ENCODE results near the gene RARB.

The RARB gene

GRCh38 chr3:25563601-25564000 is 135.5 kb downstream of the RARB start:
- peak; percentile 11 for DNase-seq (ENCODE audit: low read depth)
- no peak for TF ChIP-seq CTCF (IDR thresholded peaks at IDR 0.05; ENCODE audit: control insufficient read depth, insufficient read depth, low read depth, low read length, missing control alignments)
- no peak overlapping the region for H3K4me3 ChIP-seq (ENCODE audit: control insufficient read depth, low read depth, low read length)

GRCh38 chr3:25564075-25564474 is 136.0 kb downstream of the RARB start:
- DNase-seq (ENCODE audit: low read depth): no peak
- no peak for TF ChIP-seq CTCF (IDR thresholded peaks at IDR 0.05; ENCODE audit: control insufficient read depth, insufficient read depth, low read depth, low read length, missing control alignments)
- H3K4me3 ChIP-seq (ENCODE audit: control insufficient read depth, low read depth, low read length): no peak overlapping the region

- no peak overlapping the region for H3K4me3 ChIP-seq (ENCODE audit: control insufficient read depth, low read depth, low read length)
- TF ChIP-seq CTCF (IDR thresholded peaks at IDR 0.05; ENCODE audit: control insufficient read depth, insufficient read depth, low read depth, low read length, missing control alignments): no peak
- DNase-seq (ENCODE audit: low read depth): no peak
Observed at GRCh38 chr3:25565807-25566206, 137.7 kb downstream of the RARB start.

GRCh38 chr3:25566358-25566920 is 138.4 kb downstream of the RARB start:
- peak; percentile 10 for TF ChIP-seq CTCF (IDR thresholded peaks at IDR 0.05; ENCODE audit: control insufficient read depth, insufficient read depth, low read depth, low read length, missing control alignments)
- DNase-seq (ENCODE audit: low read depth): no peak
- H3K4me3 ChIP-seq (ENCODE audit: control insufficient read depth, low read depth, low read length): no peak overlapping the region

GRCh38 chr3:25567388-25567787 is 139.3 kb downstream of the RARB start:
- DNase-seq (ENCODE audit: low read depth): no peak
- TF ChIP-seq CTCF (IDR thresholded peaks at IDR 0.05; ENCODE audit: control insufficient read depth, insufficient read depth, low read depth, low read length, missing control alignments): no peak
- H3K4me3 ChIP-seq (ENCODE audit: control insufficient read depth, low read depth, low read length): no peak overlapping the region

- TF ChIP-seq CTCF (IDR thresholded peaks at IDR 0.05; ENCODE audit: control insufficient read depth, insufficient read depth, low read depth, low read length, missing control alignments): no peak
- DNase-seq (ENCODE audit: low read depth): no peak
- no peak overlapping the region for H3K4me3 ChIP-seq (ENCODE audit: control insufficient read depth, low read depth, low read length)
Observed at GRCh38 chr3:25567806-25568524, 139.9 kb downstream of the RARB start.
